ENCODE results near the gene SLC1A3.

The SLC1A3 gene

GRCh38 chr5:36685631-36686288 lies 79.4 kb downstream of the SLC1A3 start:
- DNase-seq (ENCODE audit: low spot score) = no peak

- no peak for DNase-seq (ENCODE audit: low spot score)
These were observed 80.5 kb downstream of the SLC1A3 start for GRCh38 chr5:36686881-36687280.

DNA sequence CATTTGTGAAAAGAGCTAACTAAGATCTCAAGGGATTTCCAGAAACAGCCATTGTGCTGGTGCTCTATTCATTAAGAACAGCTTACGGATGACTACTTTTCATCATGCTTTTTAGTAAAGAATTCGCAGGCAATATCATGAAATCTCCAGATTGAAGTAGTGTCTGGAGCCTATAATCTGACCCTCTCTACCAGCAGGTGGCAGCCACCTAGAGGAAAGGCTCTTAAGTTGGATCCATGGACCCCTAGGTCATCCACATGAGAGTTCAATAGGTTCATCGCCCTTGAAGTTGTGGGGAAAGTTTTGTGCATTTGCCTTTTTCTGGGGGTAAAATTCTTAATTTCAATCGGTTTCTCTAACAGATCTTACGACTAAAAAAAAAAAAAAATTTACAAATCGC lies 82.3 kb downstream of the SLC1A3 start:
- peak; percentile 8 for DNase-seq (ENCODE audit: low spot score)

DNA sequence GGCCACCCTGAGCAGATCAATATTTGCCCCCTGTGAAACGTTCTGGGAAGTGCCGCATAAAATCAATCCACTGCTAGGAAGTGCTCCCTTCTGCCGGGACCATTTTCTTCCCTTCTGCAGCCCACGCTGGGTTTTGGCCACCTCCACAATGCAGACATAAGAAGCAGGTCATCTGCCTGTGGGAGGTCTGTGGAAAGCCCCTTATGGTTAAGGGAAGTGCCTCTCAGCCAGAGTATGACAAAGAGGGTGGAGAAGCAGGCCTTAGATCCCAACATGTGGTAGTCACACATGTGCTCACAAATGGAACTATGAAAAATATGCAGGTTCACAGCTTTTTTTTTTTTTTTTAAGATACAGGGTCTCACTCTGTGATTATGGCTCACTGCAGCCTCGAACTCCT lies 82.8 kb downstream of the SLC1A3 start:
- no peak for DNase-seq (ENCODE audit: low spot score)

DNA sequence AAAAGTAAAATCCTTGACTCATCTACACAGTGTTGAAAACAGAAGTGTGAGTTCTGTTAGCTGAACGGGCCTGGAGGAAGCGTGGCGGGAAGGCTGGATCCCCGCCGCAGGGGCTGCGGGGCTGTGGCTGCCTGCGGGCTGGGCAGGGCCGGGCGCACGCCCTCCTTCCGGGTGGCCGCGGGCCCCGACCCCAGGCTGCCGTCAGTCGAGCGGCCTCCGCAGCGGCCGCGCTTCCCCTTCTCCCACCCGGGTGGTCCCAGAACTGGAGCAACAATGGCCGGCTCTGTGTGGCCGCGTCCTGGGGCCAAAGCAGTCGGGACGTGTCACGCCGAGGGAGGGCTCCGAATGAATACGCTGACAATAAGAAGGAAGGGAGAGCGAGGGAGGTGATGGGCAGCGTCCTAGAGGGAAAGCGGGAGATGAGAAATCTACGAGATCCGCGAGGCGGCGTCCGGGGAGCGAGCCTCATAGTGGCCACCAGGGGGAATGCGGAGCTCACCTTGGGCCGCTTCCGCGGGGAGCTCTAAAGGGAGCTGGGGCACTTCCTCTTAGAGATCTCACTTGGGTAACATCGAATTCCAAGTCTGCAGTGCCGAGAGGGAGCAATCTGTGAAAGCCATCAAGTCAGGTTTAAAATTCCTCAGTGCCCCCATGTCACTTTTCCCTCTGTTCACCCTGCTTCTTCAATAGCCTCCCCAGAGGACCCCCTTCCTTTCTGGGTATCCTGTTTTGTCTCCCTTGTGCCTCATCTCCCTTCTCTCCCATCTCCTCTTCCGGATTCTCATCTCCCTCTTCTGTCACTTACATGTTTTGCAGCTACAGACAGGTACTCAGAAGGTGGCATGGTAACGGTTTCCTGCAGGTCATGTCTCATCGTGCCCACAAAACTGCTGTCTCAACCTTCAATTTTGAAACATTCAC lies 83.9 kb downstream of the SLC1A3 start:
- no peak for DNase-seq (ENCODE audit: low spot score)

DNA sequence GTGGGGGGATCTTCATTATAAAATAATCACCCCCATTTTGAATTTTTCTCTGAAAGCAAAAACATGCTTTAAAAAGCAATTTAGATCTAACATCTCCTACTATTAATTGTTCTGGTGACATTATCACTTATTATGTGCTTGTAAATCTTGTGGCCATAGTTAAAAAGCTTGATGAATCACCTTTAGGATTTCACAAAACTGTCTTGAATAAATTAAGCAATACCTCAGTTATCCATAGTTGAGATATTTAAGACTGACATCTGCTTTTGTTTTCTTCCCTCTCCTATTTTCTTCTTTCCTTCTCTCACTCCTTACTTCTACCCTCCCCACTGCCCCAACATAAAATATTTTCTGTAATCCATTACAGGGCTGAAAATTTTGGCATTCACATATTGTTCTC lies 84.8 kb downstream of the SLC1A3 start:
- DNase-seq (ENCODE audit: low spot score) = no peak

GRCh38 chr5:36691696-36692371 lies 85.4 kb downstream of the SLC1A3 start:
- DNase-seq (ENCODE audit: low spot score) = no peak

- DNase-seq (ENCODE audit: low spot score) = peak; percentile 40
These were observed 86.7 kb downstream of the SLC1A3 start for GRCh38 chr5:36692791-36693763.

GRCh38 chr5:36694351-36694750 lies 87.9 kb downstream of the SLC1A3 start:
- DNase-seq (ENCODE audit: low spot score) = no peak

GRCh38 chr5:36696059-36696673 lies 89.8 kb downstream of the SLC1A3 start:
- DNase-seq (ENCODE audit: low spot score) = peak; percentile 74

DNA sequence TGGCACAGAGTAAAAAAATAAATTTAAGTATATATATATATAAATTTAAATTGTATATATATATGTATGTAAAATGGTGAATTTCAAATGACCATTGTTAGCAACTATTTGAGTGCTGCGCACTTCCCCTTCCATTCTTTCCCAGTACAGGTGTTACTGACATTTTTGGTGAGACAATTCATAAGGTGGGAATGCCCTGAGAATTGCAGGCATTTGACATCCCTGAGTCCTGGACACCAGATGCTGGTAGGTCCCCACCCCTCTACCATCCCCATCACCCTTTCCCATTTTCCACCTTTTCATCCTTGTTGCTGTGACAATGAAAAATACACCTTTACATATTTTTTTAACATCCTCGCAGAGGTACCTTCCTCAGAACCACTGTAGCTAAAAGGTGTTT lies 91.6 kb downstream of the SLC1A3 start:
- no peak for DNase-seq (ENCODE audit: low spot score)

DNA sequence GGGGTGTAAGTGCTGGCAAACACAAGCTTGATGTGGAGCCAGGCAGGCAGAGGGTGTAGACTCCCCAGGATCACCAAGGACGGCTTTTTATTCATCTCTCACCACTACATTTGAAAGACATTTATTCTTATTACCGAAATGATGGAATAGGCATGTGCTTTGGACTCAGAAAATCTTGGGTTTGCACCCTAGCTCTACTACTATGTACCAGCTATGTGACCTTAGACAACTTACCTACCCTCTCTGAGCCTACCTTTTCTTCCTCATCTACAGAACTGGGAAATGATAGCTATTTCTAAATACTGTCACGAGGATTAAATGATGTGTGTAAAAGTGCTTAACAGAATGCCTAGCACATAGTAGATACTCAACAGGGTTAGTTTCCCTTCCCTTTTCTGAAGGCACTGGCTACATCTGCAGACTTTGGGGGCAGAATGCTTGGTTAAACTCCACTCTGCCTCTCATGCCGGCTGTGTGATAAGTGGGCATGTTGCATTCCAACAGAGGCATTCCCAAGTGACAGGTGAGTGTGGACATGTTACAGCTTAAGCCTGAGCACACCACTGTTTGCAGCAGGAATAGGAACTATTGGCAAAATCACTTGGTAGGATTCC lies 94.8 kb downstream of the SLC1A3 start:
- no peak for DNase-seq (ENCODE audit: low spot score)

- DNase-seq (ENCODE audit: low spot score) = no peak
These were observed 96.9 kb downstream of the SLC1A3 start for GRCh38 chr5:36703245-36703860.

DNA sequence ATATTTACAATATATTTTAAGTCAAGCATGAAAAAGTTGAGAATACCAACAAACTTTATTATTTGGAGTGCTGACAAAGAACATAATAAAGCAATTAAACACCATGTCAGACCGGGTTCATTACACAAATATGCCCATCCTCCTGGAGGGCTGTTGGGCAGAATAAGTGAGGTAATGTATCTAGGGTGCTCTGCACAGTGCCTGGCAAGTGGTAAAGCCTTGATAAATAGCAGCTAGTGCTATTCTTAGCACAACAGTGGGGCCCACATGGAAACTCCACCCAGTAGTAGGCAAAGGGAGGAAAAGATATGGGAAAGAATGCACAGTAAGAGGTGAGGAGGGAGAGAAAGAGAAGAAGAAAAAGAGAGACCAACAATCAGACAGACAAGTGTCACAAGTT lies 97.7 kb downstream of the SLC1A3 start:
- DNase-seq (ENCODE audit: low spot score) = no peak

- DNase-seq (ENCODE audit: low spot score) = no peak
These were observed 98.6 kb downstream of the SLC1A3 start for GRCh38 chr5:36705055-36705454.

DNA sequence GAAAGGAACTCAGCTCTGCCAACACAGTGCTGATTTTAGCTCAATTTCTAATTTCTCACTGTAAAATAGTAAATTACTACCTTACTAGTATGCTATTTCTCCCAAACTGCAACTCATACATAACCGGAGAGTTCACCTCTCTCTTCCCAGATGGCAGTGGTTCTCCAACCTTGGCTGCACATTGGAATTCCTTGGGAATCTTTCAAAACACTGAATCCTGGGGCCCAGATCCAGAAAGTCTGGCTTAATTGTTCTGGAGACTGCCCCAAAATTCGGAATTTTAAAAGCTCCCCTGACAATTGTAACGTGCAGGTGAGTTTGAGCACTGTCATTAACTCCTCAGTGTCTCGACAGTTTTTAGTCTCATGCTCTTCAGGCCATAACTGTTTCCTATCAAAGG lies 100.3 kb downstream of the SLC1A3 start:
- DNase-seq (ENCODE audit: low spot score) = no peak

GRCh38 chr5:36708996-36709395 lies 102.6 kb downstream of the SLC1A3 start:
- no peak for DNase-seq (ENCODE audit: low spot score)

DNA sequence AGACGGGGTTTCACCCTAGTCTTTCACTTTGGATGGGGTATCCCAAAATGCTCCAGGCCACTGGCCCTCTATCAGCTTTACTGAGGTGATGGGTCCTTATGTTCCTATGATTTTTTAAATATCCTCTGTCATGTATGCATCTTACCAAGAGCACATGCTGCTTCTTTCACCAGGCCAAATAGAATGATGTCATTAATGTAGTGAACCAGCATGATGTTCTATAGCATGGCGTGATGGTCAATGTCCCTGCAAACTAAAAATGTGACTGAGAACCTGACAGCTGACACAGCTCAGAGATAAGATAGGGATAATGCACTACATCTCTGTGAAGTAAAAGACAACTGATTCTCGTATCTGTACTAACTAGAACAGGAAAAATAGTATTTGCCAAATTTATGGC lies 103.6 kb downstream of the SLC1A3 start:
- DNase-seq (ENCODE audit: low spot score) = no peak

DNA sequence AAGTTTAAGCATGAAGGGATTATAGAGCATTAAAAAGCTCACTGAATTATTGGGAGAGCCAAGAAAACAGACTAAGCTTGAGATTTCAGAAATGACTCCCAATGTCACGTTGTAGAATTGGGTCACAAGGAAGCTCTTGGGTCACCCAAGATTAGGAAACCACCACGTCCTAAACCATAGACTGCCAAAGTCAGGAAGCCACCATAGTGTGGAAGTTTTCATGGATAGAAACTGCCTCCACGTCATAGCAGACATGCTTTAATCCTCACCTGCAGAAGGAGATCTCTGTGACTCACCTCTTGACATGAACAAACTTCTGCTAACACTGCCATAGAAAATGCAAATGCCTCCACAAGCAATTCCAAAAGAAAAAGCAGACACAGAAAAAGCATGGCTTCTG lies 106.3 kb downstream of the SLC1A3 start:
- no peak for DNase-seq (ENCODE audit: low spot score)

DNA sequence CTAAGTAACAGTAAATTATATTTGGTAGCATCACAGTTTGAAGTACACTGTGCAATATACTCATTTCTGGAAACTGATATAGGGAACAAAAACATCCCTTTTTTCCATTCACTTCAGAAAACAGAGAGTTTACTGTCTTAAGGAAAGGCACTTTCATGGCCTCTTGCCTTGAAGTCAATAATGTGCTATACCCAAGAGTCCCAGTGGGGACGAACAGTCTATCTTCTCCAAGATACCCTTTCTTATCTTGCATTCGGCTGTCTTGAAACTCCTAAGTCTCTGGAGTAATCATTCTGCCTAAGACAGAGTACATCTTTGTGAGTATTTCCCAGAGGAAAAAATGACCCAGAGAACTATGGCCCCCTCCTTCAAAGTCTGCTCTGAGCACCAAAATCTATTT lies 107.1 kb downstream of the SLC1A3 start:
- DNase-seq (ENCODE audit: low spot score) = no peak
